Mammary epithelial cell (primary cell): ENCODE results near the gene MYORG.

Experiments
- EZH2 ChIP-seq: IDR thresholded peaks from 2 replicates; pipeline ENCODE4 v1.6.1; 2012; ENCODE audit warnings: low read length, inconsistent platforms, borderline replicate concordance
- TF ChIP-seq, protein P1 (sequence below), 2 donors: IDR thresholded peaks in 1 of 2; conservative IDR thresholded peaks in 1 of 2; 2 replicates each; pipeline ENCODE4 v1.5.1; 2011 to 2012; ENCODE audit warnings: inconsistent platforms in 2 of 2, low read length in 2 of 2, mild to moderate bottlenecking in 2 of 2, control low read depth in 1 of 2, low read depth in 1 of 2; ENCODE audit not compliant: insufficient read depth in 1 of 2; ENCODE audit errors: extremely low read depth in 1 of 2

DNA sequence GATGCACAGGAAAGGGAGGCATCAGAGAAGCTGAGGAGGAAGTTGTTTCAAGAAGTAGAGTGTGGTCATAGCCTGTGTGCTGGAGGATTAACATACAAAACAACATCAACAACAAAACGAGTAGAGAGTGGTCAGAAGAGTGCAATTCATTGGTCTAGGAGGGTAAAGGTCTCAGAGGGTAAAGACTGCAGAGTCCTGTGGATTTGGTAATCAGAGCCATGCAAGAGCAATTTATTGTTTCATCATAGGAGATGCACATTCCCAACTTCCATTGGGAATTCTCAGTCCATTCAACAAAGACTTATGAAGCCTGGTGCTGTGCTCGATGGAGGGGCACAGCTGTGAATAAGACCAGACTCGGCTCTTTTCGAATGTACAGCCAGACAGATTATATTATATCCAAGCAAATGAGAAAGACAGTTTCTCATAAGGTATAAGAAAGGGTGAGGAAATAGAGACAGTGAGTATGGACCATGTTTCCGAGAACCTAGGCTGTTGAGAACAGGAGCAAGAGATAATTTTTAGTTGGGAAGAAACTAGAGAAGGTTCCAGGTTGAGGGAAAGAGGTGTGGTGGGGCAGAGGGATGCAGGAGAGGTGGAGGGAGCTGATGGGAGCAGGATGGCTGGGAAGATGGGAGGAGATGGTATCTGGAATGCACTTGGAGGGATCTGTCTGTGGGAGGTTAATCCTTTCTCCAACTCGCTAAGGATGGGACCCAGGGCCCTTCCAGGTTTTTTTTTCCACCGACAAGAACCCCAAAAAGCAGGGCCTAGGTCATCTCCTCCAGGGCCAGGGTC lies 7.9 kb upstream of the MYORG start:
- no peak for TF ChIP-seq EZH2
- TF ChIP-seq, protein P1, sequence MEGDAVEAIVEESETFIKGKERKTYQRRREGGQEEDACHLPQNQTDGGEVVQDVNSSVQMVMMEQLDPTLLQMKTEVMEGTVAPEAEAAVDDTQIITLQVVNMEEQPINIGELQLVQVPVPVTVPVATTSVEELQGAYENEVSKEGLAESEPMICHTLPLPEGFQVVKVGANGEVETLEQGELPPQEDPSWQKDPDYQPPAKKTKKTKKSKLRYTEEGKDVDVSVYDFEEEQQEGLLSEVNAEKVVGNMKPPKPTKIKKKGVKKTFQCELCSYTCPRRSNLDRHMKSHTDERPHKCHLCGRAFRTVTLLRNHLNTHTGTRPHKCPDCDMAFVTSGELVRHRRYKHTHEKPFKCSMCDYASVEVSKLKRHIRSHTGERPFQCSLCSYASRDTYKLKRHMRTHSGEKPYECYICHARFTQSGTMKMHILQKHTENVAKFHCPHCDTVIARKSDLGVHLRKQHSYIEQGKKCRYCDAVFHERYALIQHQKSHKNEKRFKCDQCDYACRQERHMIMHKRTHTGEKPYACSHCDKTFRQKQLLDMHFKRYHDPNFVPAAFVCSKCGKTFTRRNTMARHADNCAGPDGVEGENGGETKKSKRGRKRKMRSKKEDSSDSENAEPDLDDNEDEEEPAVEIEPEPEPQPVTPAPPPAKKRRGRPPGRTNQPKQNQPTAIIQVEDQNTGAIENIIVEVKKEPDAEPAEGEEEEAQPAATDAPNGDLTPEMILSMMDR (conservative IDR thresholded peaks at IDR 0.05 in 1 of 2, IDR thresholded peaks at IDR 0.05 in 1 of 2; ENCODE audit: extremely low read depth in 1 of 2, insufficient read depth in 1 of 2, low read depth in 1 of 2, low read length in 2 of 2), result no peak
